Measurements from ENCODE around the gene ARHGEF3.

The ARHGEF3 gene

GRCh38 chr3:56789076-56789475 lies 12.7 kb downstream of the ARHGEF3 start:
- H3K9ac ChIP-seq (ENCODE audit: low read length): no peak overlapping the region
- no peak for DNase-seq (ENCODE audit: low read depth)
- no peaks in the 10 kb centered on the region for H3K9me3 ChIP-seq (ENCODE audit: control insufficient read depth, low read length)
- no peaks in the 10 kb centered on the region for H3K27me3 ChIP-seq (replicated peaks; ENCODE audit: control insufficient read depth, insufficient read depth, low read length)
- H3K4me1 ChIP-seq (ENCODE audit: control insufficient read depth, insufficient read depth, low read length): peaks cover 3% of the 10 kb centered on the region
- no peaks in the 10 kb centered on the region for H3K36me3 ChIP-seq (ENCODE audit: control insufficient read depth, insufficient read depth, low read length, severe bottlenecking)
- no peak overlapping the region for H3K4me3 ChIP-seq (ENCODE audit: low read length)

GRCh38 chr3:56788521-56788920 lies 13.2 kb downstream of the ARHGEF3 start:
- no peak overlapping the region for H3K4me3 ChIP-seq (ENCODE audit: low read length)
- H3K36me3 ChIP-seq (ENCODE audit: control insufficient read depth, insufficient read depth, low read length, severe bottlenecking): no peaks in the 10 kb centered on the region
- H3K9me3 ChIP-seq (ENCODE audit: control insufficient read depth, low read length): no peaks in the 10 kb centered on the region
- DNase-seq (ENCODE audit: low read depth): no peak
- H3K9ac ChIP-seq (ENCODE audit: low read length): no peak overlapping the region
- no peaks in the 10 kb centered on the region for H3K27me3 ChIP-seq (replicated peaks; ENCODE audit: control insufficient read depth, insufficient read depth, low read length)
- peaks cover 9% of the 10 kb centered on the region for H3K4me1 ChIP-seq (ENCODE audit: control insufficient read depth, insufficient read depth, low read length)

DNA sequence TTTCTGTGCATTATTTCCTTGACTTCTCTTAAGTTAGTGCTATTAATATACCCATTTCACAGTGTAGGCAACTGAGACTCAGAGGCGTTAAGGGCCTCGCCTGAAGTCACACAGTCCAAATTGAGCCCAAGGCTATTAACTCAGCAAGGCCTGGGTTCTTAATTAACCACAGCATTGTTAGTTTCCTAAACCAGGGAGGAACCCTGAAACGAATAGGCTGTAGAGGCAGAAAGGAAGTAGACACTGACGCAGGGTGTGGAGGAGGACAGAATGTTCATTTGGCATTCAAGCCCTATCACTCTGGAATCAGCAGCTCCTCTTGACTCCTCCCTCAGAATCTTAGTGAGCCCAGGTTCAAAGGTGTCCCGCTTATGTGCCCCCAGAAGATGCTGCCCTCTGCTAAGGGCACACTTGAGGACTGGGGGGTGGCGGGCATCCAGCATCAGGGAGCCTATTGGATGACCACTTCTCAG lies 13.9 kb downstream of the ARHGEF3 start:
- peaks cover 15% of the 10 kb centered on the region for H3K4me1 ChIP-seq (ENCODE audit: control insufficient read depth, insufficient read depth, low read length)
- H3K36me3 ChIP-seq (ENCODE audit: control insufficient read depth, insufficient read depth, low read length, severe bottlenecking): no peaks in the 10 kb centered on the region
- no peak for DNase-seq (ENCODE audit: low read depth)
- H3K4me3 ChIP-seq (ENCODE audit: low read length): no peak overlapping the region
- H3K27me3 ChIP-seq (replicated peaks; ENCODE audit: control insufficient read depth, insufficient read depth, low read length): no peaks in the 10 kb centered on the region
- no peaks in the 10 kb centered on the region for H3K9me3 ChIP-seq (ENCODE audit: control insufficient read depth, low read length)
- H3K9ac ChIP-seq (ENCODE audit: low read length): no peak overlapping the region

DNA sequence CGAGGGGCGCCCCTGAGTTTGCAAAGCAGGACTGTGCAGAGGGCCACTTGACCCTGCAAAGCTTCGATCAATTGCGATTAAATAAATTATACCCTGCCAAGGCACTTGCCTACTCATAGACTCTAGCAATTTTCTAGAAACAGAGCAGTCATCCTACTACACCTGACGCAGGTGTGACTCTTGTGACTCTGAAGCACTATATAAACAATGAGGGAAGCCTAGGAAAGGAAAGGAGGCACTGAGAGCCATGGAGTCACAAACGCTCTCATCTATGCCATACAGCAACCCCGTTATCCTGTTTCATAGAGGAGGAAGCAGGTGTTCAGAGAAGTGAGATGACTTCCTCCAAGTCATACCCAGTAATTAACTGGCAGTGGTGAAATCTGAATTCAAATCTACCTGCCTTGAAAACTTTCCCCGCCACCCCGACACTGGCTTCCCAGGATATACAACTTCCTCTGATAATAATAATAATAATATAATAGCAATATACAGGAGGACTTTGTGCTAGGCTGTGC lies 14.4 kb downstream of the ARHGEF3 start:
- DNase-seq (ENCODE audit: low read depth): no peak

GRCh38 chr3:56785499-56785898 lies 16.2 kb downstream of the ARHGEF3 start:
- H3K4me1 ChIP-seq (ENCODE audit: control insufficient read depth, insufficient read depth, low read length): peaks cover 15% of the 10 kb centered on the region
- no peak for DNase-seq (ENCODE audit: low read depth)

More for the DNA sequence above, 14.4 kb downstream of the ARHGEF3 start:
- peaks cover 15% of the 10 kb centered on the region for H3K4me1 ChIP-seq (ENCODE audit: control insufficient read depth, insufficient read depth, low read length)
- no peaks in the 10 kb centered on the region for H3K9me3 ChIP-seq (ENCODE audit: control insufficient read depth, low read length)
- no peaks in the 10 kb centered on the region for H3K36me3 ChIP-seq (ENCODE audit: control insufficient read depth, insufficient read depth, low read length, severe bottlenecking)
- no peaks in the 10 kb centered on the region for H3K27me3 ChIP-seq (replicated peaks; ENCODE audit: control insufficient read depth, insufficient read depth, low read length)
- H3K9ac ChIP-seq (ENCODE audit: low read length): no peak overlapping the region
- H3K4me3 ChIP-seq (ENCODE audit: low read length): no peak overlapping the region

DNA sequence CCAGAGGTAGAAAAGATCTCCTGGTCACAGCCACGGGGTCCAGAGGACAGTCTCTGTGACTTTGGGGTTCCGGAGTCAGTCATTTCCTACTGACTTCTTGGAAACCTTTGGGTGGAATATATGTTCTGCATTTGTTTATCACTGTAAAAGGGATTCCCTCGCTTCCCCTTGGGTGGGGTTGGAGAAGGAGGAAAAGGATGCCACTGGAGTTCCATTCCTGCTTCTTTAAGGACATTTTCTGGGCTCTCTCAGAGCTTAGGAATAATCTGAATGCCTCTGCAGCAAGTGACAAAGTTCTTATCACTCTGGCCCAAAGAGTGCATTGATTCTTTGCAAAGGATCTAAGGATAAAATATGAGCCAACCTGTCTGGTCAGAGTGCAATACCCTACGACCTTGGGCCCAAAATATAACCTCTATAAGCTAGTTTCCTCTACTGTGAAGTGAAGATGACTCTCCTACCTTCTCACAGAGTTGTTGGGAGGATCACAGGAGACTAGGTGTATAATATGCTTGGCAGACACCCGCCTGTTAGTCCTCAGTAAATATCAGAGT lies 17.2 kb downstream of the ARHGEF3 start:
- no peaks in the 10 kb centered on the region for H3K9me3 ChIP-seq (ENCODE audit: control insufficient read depth, low read length)
- H3K4me1 ChIP-seq (ENCODE audit: control insufficient read depth, insufficient read depth, low read length): peaks cover 15% of the 10 kb centered on the region
- DNase-seq (ENCODE audit: low read depth): no peak
- H3K36me3 ChIP-seq (ENCODE audit: control insufficient read depth, insufficient read depth, low read length, severe bottlenecking): no peaks in the 10 kb centered on the region
- no peaks in the 10 kb centered on the region for H3K27me3 ChIP-seq (replicated peaks; ENCODE audit: control insufficient read depth, insufficient read depth, low read length)
- H3K9ac ChIP-seq (ENCODE audit: low read length): no peak overlapping the region
- no peak overlapping the region for H3K4me3 ChIP-seq (ENCODE audit: low read length)

More at GRCh38 chr3:56785499-56785898, 16.2 kb downstream of the ARHGEF3 start:
- no peak overlapping the region for H3K9ac ChIP-seq (ENCODE audit: low read length)
- no peaks in the 10 kb centered on the region for H3K9me3 ChIP-seq (ENCODE audit: control insufficient read depth, low read length)
- H3K36me3 ChIP-seq (ENCODE audit: control insufficient read depth, insufficient read depth, low read length, severe bottlenecking): no peaks in the 10 kb centered on the region
- H3K27me3 ChIP-seq (replicated peaks; ENCODE audit: control insufficient read depth, insufficient read depth, low read length): no peaks in the 10 kb centered on the region
- no peak overlapping the region for H3K4me3 ChIP-seq (ENCODE audit: low read length)

DNA sequence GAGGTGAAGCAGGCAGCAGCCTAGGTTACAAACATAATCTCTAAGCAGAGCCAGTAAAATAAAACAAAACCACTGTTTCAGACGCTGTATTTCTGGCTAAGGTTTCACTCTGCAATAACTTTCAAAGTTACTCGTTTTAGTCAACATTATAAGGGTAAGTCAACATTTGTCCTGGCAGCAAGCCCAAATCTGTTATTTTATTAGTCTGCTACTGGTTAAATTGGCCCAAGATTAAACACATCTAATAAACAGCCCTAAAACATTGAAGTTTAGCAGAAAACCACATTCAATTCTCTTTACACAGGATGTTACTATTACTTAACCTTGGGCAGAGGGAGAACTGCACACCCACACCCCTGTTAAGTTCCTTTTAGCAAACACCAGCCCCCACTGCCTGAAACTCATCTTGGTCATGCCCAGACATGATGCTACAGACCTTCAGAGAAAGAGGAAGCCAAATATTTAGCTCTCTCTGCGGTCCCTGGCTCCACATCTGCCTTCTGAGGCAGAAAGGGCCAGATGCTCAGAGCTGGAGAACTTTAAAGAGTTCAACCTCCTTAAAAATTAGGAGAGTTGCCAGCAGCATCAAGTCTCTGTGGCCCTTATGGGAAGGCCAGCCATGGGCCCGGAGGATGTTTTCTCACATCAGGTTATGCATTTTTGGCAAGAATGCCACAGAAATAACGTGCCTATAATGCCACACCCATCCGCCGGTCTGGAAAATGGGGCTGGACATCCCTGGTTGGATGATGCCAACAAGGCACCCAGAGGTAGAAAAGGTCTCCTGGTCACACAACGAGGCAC lies 17.9 kb downstream of the ARHGEF3 start:
- peak; percentile 61 for DNase-seq (ENCODE audit: low read depth)

GRCh38 chr3:56782906-56783305 lies 18.8 kb downstream of the ARHGEF3 start:
- Histone ChIP-seq H3K36me3 (ENCODE audit: control insufficient read depth, insufficient read depth, low read length, severe bottlenecking) (no peaks in the 10 kb centered on the region), H3K4me3 (ENCODE audit: low read length) (no peak overlapping the region), H3K9ac (ENCODE audit: low read length) (no peak overlapping the region), H3K9me3 (ENCODE audit: control insufficient read depth, low read length) (no peaks in the 10 kb centered on the region), H3K27me3 (replicated peaks; ENCODE audit: control insufficient read depth, insufficient read depth, low read length) (no peaks in the 10 kb centered on the region), H3K4me1 (ENCODE audit: control insufficient read depth, insufficient read depth, low read length) (peaks cover 15% of the 10 kb centered on the region)
- DNase-seq (ENCODE audit: low read depth): no peak

More for the DNA sequence above, 17.9 kb downstream of the ARHGEF3 start:
- peaks cover 15% of the 10 kb centered on the region for H3K4me1 ChIP-seq (ENCODE audit: control insufficient read depth, insufficient read depth, low read length)
- no peaks in the 10 kb centered on the region for H3K36me3 ChIP-seq (ENCODE audit: control insufficient read depth, insufficient read depth, low read length, severe bottlenecking)
- peak overlapping the region; percentile 10 for H3K4me3 ChIP-seq (ENCODE audit: low read length)
- no peaks in the 10 kb centered on the region for H3K9me3 ChIP-seq (ENCODE audit: control insufficient read depth, low read length)
- H3K9ac ChIP-seq (ENCODE audit: low read length): peak overlapping the region; percentile 39
- H3K27me3 ChIP-seq (replicated peaks; ENCODE audit: control insufficient read depth, insufficient read depth, low read length): no peaks in the 10 kb centered on the region

GRCh38 chr3:56782215-56782614 lies 19.5 kb downstream of the ARHGEF3 start:
- no peaks in the 10 kb centered on the region for H3K9me3 ChIP-seq (ENCODE audit: control insufficient read depth, low read length)
- no peak for DNase-seq (ENCODE audit: low read depth)
- H3K9ac ChIP-seq (ENCODE audit: low read length): no peak overlapping the region
- no peaks in the 10 kb centered on the region for H3K36me3 ChIP-seq (ENCODE audit: control insufficient read depth, insufficient read depth, low read length, severe bottlenecking)
- no peaks in the 10 kb centered on the region for H3K27me3 ChIP-seq (replicated peaks; ENCODE audit: control insufficient read depth, insufficient read depth, low read length)
- peaks cover 15% of the 10 kb centered on the region for H3K4me1 ChIP-seq (ENCODE audit: control insufficient read depth, insufficient read depth, low read length)
- no peak overlapping the region for H3K4me3 ChIP-seq (ENCODE audit: low read length)

GRCh38 chr3:56781762-56782161 lies 20.0 kb downstream of the ARHGEF3 start:
- Histone ChIP-seq H3K4me3 (ENCODE audit: low read length) (no peak overlapping the region), H3K9me3 (ENCODE audit: control insufficient read depth, low read length) (no peaks in the 10 kb centered on the region), H3K36me3 (ENCODE audit: control insufficient read depth, insufficient read depth, low read length, severe bottlenecking) (no peaks in the 10 kb centered on the region), H3K27me3 (replicated peaks; ENCODE audit: control insufficient read depth, insufficient read depth, low read length) (no peaks in the 10 kb centered on the region), H3K4me1 (ENCODE audit: control insufficient read depth, insufficient read depth, low read length) (peaks cover 15% of the 10 kb centered on the region), H3K9ac (ENCODE audit: low read length) (no peak overlapping the region)
- no peak for DNase-seq (ENCODE audit: low read depth)

DNA sequence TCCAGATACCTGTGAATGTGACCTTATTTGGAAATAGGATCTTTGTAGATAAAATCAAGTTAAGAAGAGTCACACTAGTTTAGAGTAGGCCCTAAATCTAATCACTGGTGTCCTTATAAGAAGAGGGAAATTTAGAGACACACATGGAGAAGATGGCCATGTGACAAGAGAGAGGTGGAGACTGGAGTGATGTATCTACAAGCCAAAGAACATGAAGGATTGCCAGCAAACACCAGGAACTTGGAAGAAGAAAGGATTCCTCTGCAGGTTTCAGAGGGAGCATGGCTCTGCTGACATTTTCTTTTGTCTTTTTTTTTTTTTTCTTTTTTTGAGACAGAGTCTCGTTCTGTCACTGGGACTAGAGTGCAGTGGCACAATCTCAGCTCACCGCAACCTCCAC lies 20.8 kb downstream of the ARHGEF3 start:
- Histone ChIP-seq H3K36me3 (ENCODE audit: control insufficient read depth, insufficient read depth, low read length, severe bottlenecking) (no peaks in the 10 kb centered on the region), H3K9ac (ENCODE audit: low read length) (no peak overlapping the region), H3K27me3 (replicated peaks; ENCODE audit: control insufficient read depth, insufficient read depth, low read length) (no peaks in the 10 kb centered on the region), H3K4me1 (ENCODE audit: control insufficient read depth, insufficient read depth, low read length) (peaks cover 15% of the 10 kb centered on the region), H3K9me3 (ENCODE audit: control insufficient read depth, low read length) (no peaks in the 10 kb centered on the region), H3K4me3 (ENCODE audit: low read length) (no peak overlapping the region)
- DNase-seq (ENCODE audit: low read depth): no peak

All from adipocyte (in vitro differentiated cells).